Smooth muscle cell (in vitro differentiated cells): ENCODE data around the gene TGFBRAP1. TPM values are rescaled to one million over a fixed set of nuclear protein-coding genes. Genes with fewer than 3 reads are reported as not detected.

Experiments used
- DNase-seq: peaks from one replicate; lab custom pipeline; 2025; ENCODE audit not compliant: unreplicated experiment; lab: John Stamatoyannopoulos, UW
- H2AFZ ChIP-seq: fragments of 200-600 bp; sonication (generic); 2 replicates; pipeline ENCODE4 v1.6.0; 2016; ENCODE audit warnings: antibody characterized with exemption, low read depth, mild to moderate bottlenecking
- H3F3A ChIP-seq: fragments of 200-600 bp; sonication (generic); 2 replicates; pipeline ENCODE4 v1.6.0; 2017; ENCODE audit warnings: antibody characterized with exemption, low read depth
- H3K27ac ChIP-seq: fragments of 200-600 bp; sonication (generic); 2 replicates; pipeline ENCODE4 v1.5.1; 2016; ENCODE audit warnings: low read depth, mild to moderate bottlenecking
- H3K27me3 ChIP-seq: fragments of 200-600 bp; sonication (generic); 2 replicates; pipeline ENCODE4 v1.6.1; 2016; ENCODE audit warnings: low read depth, mild to moderate bottlenecking
- H3K36me3 ChIP-seq: fragments of 200-600 bp; sonication (generic); 2 replicates; pipeline ENCODE4 v1.5.1; 2016; ENCODE audit warnings: low read depth
- H3K4me1 ChIP-seq: fragments of 200-600 bp; sonication (generic); 2 replicates; pipeline ENCODE4 v1.5.1; 2016; ENCODE audit warnings: low read depth
- H3K4me2 ChIP-seq: fragments of 200-600 bp; sonication (generic); 2 replicates; pipeline ENCODE4 v1.6.0; 2016; ENCODE audit warnings: mild to moderate bottlenecking
- H3K4me3 ChIP-seq: fragments of 200-600 bp; sonication (generic); 2 replicates; pipeline ENCODE4 v1.5.1; 2016; ENCODE audit warnings: mild to moderate bottlenecking
- H3K79me2 ChIP-seq: fragments of 200-600 bp; sonication (generic); 2 replicates; pipeline ENCODE4 v1.6.0; 2016; ENCODE audit warnings: low read depth, mild to moderate bottlenecking
- H3K9ac ChIP-seq: fragments of 200-600 bp; sonication (generic); 2 replicates; pipeline ENCODE4 v1.6.0; 2016; ENCODE audit warnings: low read depth
- H3K9me3 ChIP-seq: fragments of 200-600 bp; sonication (generic); replicated peaks from 2 replicates; pipeline ENCODE4 v1.5.1; 2016; ENCODE audit warnings: low read depth
- H4K20me1 ChIP-seq: fragments of 200-600 bp; sonication (generic); 2 replicates; pipeline ENCODE4 v1.6.0; 2016; ENCODE audit warnings: low read depth
- WGBS: methylation state at CpG from one replicate; pipeline ENCODE4 v1.1.7; 2016; ENCODE audit warnings: low lambda C conversion rate; 5-methylcytosine and 5-hydroxymethylcytosine counted together
- polyA plus RNA-seq: library from polyadenylated mRNA; unstranded; fragments of >200 nt; fragmentation: Nextera tagmentation; extraction: Ambion mirVana; gene quantifications from 2 replicates; pipeline ENCODE4 v1.2.1, GENCODE V29; 2016
- total RNA-seq: library from RNA; depleted of rRNA; stranded (reverse); fragments of >200 nt; gene quantifications from 2 replicates; pipeline ENCODE4 v1.2.3, GENCODE V29; 2014
- TF ChIP-seq, protein P1 (sequence below): fragments of 200-600 bp; sonication (generic); IDR thresholded peaks from 2 replicates; pipeline ENCODE4 v1.5.1; 2017; ENCODE audit warnings: borderline replicate concordance, mild to moderate bottlenecking, antibody characterized with exemption; ENCODE audit not compliant: insufficient read depth, poor library complexity, severe bottlenecking

TGFBRAP1 gene
- total and polyA plus RNA-seq, 2 experiments from 2014 or later: 8.9 to 10.5 TPM

DNA sequence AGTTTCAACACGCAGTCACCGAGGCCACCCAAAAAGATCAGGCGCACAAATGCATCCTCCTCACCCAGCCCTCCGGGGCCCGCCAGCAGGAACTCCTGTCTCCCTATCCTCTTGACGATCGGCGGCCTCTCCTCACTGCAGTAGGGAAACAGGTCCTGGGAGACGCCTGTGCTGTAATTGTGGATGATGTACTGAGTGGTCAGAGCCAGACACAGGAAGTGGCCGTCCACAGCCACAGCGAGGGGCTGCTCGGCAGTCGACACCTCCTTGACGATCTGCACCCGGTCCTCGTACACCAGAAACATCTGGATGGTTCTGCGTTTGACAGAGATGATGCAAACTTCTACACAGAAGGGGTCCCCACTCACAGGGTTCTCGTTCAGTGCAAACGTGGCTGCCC is 22.0 kb downstream of the TGFBRAP1 start:
- no peak overlapping the region for H3K27ac ChIP-seq
- H4K20me1 ChIP-seq: peaks cover 45% of the 10 kb centered on the region
- TF ChIP-seq, protein P1, sequence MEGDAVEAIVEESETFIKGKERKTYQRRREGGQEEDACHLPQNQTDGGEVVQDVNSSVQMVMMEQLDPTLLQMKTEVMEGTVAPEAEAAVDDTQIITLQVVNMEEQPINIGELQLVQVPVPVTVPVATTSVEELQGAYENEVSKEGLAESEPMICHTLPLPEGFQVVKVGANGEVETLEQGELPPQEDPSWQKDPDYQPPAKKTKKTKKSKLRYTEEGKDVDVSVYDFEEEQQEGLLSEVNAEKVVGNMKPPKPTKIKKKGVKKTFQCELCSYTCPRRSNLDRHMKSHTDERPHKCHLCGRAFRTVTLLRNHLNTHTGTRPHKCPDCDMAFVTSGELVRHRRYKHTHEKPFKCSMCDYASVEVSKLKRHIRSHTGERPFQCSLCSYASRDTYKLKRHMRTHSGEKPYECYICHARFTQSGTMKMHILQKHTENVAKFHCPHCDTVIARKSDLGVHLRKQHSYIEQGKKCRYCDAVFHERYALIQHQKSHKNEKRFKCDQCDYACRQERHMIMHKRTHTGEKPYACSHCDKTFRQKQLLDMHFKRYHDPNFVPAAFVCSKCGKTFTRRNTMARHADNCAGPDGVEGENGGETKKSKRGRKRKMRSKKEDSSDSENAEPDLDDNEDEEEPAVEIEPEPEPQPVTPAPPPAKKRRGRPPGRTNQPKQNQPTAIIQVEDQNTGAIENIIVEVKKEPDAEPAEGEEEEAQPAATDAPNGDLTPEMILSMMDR: no peak
- no peak overlapping the region for H3K4me2 ChIP-seq
- no peak overlapping the region for H2AFZ ChIP-seq
- 79% methylated on average over 19 of the region's 19 CpGs for WGBS
- no peaks in the 10 kb centered on the region for H3K27me3 ChIP-seq
- no peaks in the 10 kb centered on the region for H3K9me3 ChIP-seq
- no peak overlapping the region for H3K9ac ChIP-seq
- no peaks in the 10 kb centered on the region for H3K36me3 ChIP-seq
- peaks cover 72% of the 10 kb centered on the region for H3K79me2 ChIP-seq
- peaks cover 6% of the 10 kb centered on the region for H3F3A ChIP-seq
- H3K4me3 ChIP-seq: no peak overlapping the region
- no peaks in the 10 kb centered on the region for H3K4me1 ChIP-seq
- DNase-seq: no peak

GRCh38 chr2:105307146-105307545 is 22.4 kb downstream of the TGFBRAP1 start:
- no peaks in the 10 kb centered on the region for H3K9me3 ChIP-seq

DNA sequence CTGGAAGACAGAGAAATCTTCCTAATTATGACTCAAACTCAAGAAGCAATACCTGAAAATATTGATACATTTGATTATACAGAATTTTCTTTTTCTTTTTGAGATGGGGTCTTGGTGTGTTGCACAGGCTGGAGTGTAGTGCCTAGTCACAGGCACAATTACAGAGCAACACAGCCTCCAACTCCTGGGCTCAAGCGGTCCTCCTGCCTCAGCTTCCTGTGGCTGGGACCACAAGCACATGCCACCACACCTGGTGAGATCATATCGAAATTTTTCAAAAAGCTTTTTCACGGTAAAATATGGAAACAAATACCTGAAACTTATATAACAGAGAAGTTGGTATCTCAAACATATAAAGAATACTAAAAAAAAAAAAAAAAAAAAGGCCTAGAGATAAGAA is 27.9 kb downstream of the TGFBRAP1 start:
- H3K4me2 ChIP-seq: no peak overlapping the region
- no peaks in the 10 kb centered on the region for H3K36me3 ChIP-seq
- no peaks in the 10 kb centered on the region for H3K9me3 ChIP-seq
- no peaks in the 10 kb centered on the region for H3K4me1 ChIP-seq
- TF ChIP-seq, protein P1: no peak
- H3K27ac ChIP-seq: no peak overlapping the region
- H3K79me2 ChIP-seq: peaks cover 46% of the 10 kb centered on the region
- no peak overlapping the region for H3K9ac ChIP-seq
- no peak for DNase-seq
- no peaks in the 10 kb centered on the region for H3K27me3 ChIP-seq
- H3F3A ChIP-seq: no peaks in the 10 kb centered on the region
- H3K4me3 ChIP-seq: no peak overlapping the region
- H2AFZ ChIP-seq: no peak overlapping the region
- H4K20me1 ChIP-seq: peaks cover 43% of the 10 kb centered on the region
- 96% methylated on average over 3 of the region's 3 CpGs for WGBS

More at GRCh38 chr2:105307146-105307545, 22.4 kb downstream of the TGFBRAP1 start:
- WGBS: 79% methylated on average over 7 of the region's 7 CpGs
- Histone ChIP-seq H3K27me3 (no peaks in the 10 kb centered on the region), H4K20me1 (peaks cover 45% of the 10 kb centered on the region), H3K9ac (no peak overlapping the region), H3K4me3 (no peak overlapping the region), H3K27ac (no peak overlapping the region), H3K4me2 (no peak overlapping the region), H3F3A (peaks cover 6% of the 10 kb centered on the region), H3K4me1 (no peaks in the 10 kb centered on the region), H2AFZ (no peak overlapping the region), H3K79me2 (peaks cover 72% of the 10 kb centered on the region), H3K36me3 (no peaks in the 10 kb centered on the region)
- TF ChIP-seq, protein P1: no peak
- no peak for DNase-seq

DNA sequence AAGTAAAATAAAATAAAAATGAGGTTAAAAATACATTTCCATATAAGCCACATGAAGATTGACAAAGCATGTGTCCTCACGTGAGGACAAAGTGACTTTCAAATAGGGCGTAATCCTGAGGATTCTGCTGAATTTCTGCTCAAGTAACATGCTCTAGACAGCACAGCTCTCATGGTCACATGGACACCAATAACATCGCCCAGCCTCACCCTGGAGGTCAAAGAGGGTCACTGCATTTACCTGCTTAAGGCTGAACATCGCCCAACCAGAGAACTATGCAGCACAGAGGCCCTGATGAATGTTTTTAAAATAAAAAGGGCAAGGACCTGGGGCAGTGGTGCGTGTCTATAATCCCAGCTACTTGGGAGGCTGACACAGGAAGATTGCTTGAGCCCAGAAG is 30.2 kb downstream of the TGFBRAP1 start:
- Histone ChIP-seq H3K27me3 (no peaks in the 10 kb centered on the region), H3K9me3 (no peaks in the 10 kb centered on the region), H3K4me1 (no peaks in the 10 kb centered on the region), H3K36me3 (no peaks in the 10 kb centered on the region), H3F3A (no peaks in the 10 kb centered on the region), H4K20me1 (peaks cover 35% of the 10 kb centered on the region), H3K4me2 (no peak overlapping the region), H2AFZ (no peak overlapping the region), H3K27ac (no peak overlapping the region), H3K9ac (no peak overlapping the region), H3K4me3 (no peak overlapping the region), H3K79me2 (peaks cover 31% of the 10 kb centered on the region)
- no peak for DNase-seq
- TF ChIP-seq, protein P1: peak; percentile 20
- WGBS: 92% methylated on average over 5 of the region's 5 CpGs
